ENCODE data around the gene CRYBG2. TPM values are rescaled to one million over a fixed set of nuclear protein-coding genes. Genes with fewer than 3 reads are reported as not detected.

Gene CRYBG2
- total RNA-seq, 3 donors from 2014 or later (not counting 1 experiment from before 2014, with no cell fraction given) = 2.5 to 5.8 (median 3.2) TPM

DNA sequence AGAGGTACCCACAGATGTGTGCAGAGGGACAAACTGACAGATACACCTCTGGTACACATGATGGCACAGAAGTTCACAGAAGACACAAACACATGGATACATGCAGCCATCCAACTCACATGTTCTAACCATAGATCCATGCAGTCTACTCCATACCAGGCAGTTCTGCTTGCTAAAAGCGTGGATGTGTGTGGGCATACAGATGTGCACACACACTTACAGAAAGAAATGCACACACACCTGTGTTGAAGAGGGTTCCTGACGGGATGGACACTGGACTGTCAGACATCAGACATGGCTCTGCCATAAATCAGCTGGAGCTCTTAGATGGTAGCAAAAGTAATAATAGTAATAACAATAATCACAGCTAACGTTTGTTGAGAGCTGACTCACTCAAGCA, 29.4 kb downstream of the CRYBG2 start:
- Histone ChIP-seq H3K36me3 (ENCODE audit: control insufficient read depth, insufficient read depth, low read length) (peaks cover 33% of the 10 kb centered on the region), H3K4me1 (ENCODE audit: control insufficient read depth, insufficient read depth, low read length) (peaks cover 27% of the 10 kb centered on the region), H3K27me3 (ENCODE audit: control insufficient read depth, insufficient read depth, low read length) (no peaks in the 10 kb centered on the region), H3K4me3 (ENCODE audit: low read length) (no peak overlapping the region), H3K27ac (ENCODE audit: low read length) (no peak overlapping the region), H3K9me3 (ENCODE audit: control insufficient read depth, insufficient read depth, low read length) (no peaks in the 10 kb centered on the region)
- TF ChIP-seq, protein P1, sequence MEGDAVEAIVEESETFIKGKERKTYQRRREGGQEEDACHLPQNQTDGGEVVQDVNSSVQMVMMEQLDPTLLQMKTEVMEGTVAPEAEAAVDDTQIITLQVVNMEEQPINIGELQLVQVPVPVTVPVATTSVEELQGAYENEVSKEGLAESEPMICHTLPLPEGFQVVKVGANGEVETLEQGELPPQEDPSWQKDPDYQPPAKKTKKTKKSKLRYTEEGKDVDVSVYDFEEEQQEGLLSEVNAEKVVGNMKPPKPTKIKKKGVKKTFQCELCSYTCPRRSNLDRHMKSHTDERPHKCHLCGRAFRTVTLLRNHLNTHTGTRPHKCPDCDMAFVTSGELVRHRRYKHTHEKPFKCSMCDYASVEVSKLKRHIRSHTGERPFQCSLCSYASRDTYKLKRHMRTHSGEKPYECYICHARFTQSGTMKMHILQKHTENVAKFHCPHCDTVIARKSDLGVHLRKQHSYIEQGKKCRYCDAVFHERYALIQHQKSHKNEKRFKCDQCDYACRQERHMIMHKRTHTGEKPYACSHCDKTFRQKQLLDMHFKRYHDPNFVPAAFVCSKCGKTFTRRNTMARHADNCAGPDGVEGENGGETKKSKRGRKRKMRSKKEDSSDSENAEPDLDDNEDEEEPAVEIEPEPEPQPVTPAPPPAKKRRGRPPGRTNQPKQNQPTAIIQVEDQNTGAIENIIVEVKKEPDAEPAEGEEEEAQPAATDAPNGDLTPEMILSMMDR (IDR thresholded peaks at IDR 0.05) = no peak
- Mint-ChIP-seq H3K27ac (no peak overlapping the region), H3K27me3 (ENCODE audit: low read depth in 2 of 2) (no peaks in the 10 kb centered on the region), H3K36me3 (peaks cover 7% of the 10 kb centered on the region), H3K4me1 (peaks cover 20 to 27% of the 10 kb centered on the region in 2 donors), H3K9me3 (no peaks in the 10 kb centered on the region), H3K4me3 (no peak overlapping the region)
- DNase-seq (no peak), ATAC-seq (no peak)
- 81% methylated on average over 3 of the region's 3 CpGs for WGBS (ENCODE audit: insufficient coverage)
- intact Hi-C loops (cut with micrococcal nuclease) = loop anchor here (5.0 kb wide), 1 partner anchor 68 kb away; no protein-coding TSS in a partner anchor

DNA sequence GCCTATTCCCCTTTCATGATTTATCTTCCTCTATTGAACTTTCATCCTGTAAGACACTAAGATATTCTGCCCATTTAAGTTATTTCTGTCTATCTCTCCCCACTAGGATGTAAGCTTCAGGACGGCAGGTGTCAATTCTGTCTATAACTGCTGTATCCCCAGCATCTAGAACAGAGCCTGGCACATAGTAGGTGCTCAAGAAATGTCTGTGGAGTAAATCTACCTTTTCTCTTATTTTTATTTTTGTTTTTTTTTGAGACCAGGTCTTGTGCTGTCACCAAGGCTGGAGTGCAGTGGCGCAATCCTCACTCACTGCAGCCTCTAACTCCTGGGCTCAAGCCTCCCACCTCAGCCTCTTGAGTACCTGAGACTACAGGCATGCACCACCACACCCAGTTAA, 30.5 kb downstream of the CRYBG2 start:
- Histone ChIP-seq H3K4me1 (ENCODE audit: control insufficient read depth, insufficient read depth, low read length) (peaks cover 36% of the 10 kb centered on the region), H3K9me3 (ENCODE audit: control insufficient read depth, insufficient read depth, low read length) (no peaks in the 10 kb centered on the region), H3K36me3 (ENCODE audit: control insufficient read depth, insufficient read depth, low read length) (peaks cover 33% of the 10 kb centered on the region), H3K27me3 (ENCODE audit: control insufficient read depth, insufficient read depth, low read length) (no peaks in the 10 kb centered on the region), H3K4me3 (ENCODE audit: low read length) (no peak overlapping the region), H3K27ac (ENCODE audit: low read length) (no peak overlapping the region)
- WGBS (ENCODE audit: insufficient coverage) = 70% methylated on average over 2 of the region's 2 CpGs
- peaks cover 7% of the 10 kb centered on the region for H3K36me3 Mint-ChIP-seq
- no peaks in the 10 kb centered on the region for H3K27me3 Mint-ChIP-seq (ENCODE audit: low read depth in 2 of 2)
- DNase-seq (no peak), ATAC-seq (no peak)
- peaks cover 32 to 39% of the 10 kb centered on the region in 2 donors for H3K4me1 Mint-ChIP-seq
- intact Hi-C loops (cut with micrococcal nuclease) = loop anchor here (5.0 kb wide), 1 partner anchor 69 kb away; no protein-coding TSS in a partner anchor
- H3K9me3 Mint-ChIP-seq = no peaks in the 10 kb centered on the region
- TF ChIP-seq, protein P1 (IDR thresholded peaks at IDR 0.05) = no peak
- peak overlapping the region; percentile 37 for H3K4me3 Mint-ChIP-seq
- H3K27ac Mint-ChIP-seq = peak overlapping the region in 1 of 2 donors; percentile 31

DNA sequence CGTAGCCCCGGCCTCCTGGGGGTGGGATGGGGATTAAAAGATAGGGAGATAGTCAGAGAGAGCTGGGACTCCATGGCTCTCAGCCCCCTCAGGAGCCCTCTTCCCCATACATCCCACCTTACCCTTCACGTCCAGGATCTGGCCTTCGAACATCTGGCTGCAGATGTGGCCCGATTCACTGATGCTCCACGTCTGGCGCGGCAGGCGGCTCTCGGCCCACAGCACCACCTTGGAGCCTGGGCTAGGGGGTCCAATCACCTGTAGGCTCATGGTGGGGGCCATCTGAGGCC, 31.9 kb downstream of the CRYBG2 start:
- TF ChIP-seq, protein P1 (IDR thresholded peaks at IDR 0.05) = no peak
- Mint-ChIP-seq H3K4me1 (peaks cover 46 to 53% of the 10 kb centered on the region in 2 donors), H3K27me3 (ENCODE audit: low read depth in 2 of 2) (no peaks in the 10 kb centered on the region), H3K4me3 (no peak overlapping the region), H3K36me3 (peaks cover 7% of the 10 kb centered on the region), H3K9me3 (no peaks in the 10 kb centered on the region), H3K27ac (peak overlapping the region in 1 of 2 donors; percentile 79)
- Histone ChIP-seq H3K27ac (ENCODE audit: low read length) (no peak overlapping the region), H3K36me3 (ENCODE audit: control insufficient read depth, insufficient read depth, low read length) (peaks cover 33% of the 10 kb centered on the region), H3K4me3 (ENCODE audit: low read length) (no peak overlapping the region), H3K9me3 (ENCODE audit: control insufficient read depth, insufficient read depth, low read length) (no peaks in the 10 kb centered on the region), H3K27me3 (ENCODE audit: control insufficient read depth, insufficient read depth, low read length) (no peaks in the 10 kb centered on the region), H3K4me1 (ENCODE audit: control insufficient read depth, insufficient read depth, low read length) (peaks cover 50% of the 10 kb centered on the region)
- ATAC-seq (no peak), DNase-seq (no peak)
- WGBS (ENCODE audit: insufficient coverage) = 93% methylated on average over 8 of the region's 10 CpGs
- intact Hi-C loops (cut with micrococcal nuclease) = loop anchor here (5.0 kb wide), 1 partner anchor 70 kb away; no protein-coding TSS in a partner anchor

All from natural killer cell (primary cell).